Activated naive CD8-positive, alpha-beta T cell treated with anti-CD3 and anti-CD28 coated beads, Interleukin-2, amount 10 ng/mL, durations not matched to agents 7 days and 5 days (primary cell): ENCODE results near the gene FCAMR. TPM values are rescaled to one million over a fixed set of nuclear protein-coding genes. Genes with fewer than 3 reads are reported as not detected.

ENCODE experiments used
- ATAC-seq: fragments of 150-1000 bp; cut with Tn5 transposase; one replicate; pipeline ENCODE4 v1.10.0; 2021; ENCODE audit warnings: low read depth, moderate library complexity
- POLR2A ChIA-PET: fragments of 350-600 bp; sonication (Branson Sonifier 250); formaldehyde crosslinking; loops from one replicate; lab custom pipeline; 2021; ENCODE audit warnings: antibody characterized with exemption; lab: Charles Lee
- DNase-seq: peaks from one replicate; pipeline ENCODE4 v3.0.0; 2021
- H3K27ac Mint-ChIP-seq: one replicate; pipeline ENCODE4 v1.8.0; 2022; ENCODE audit warnings: mild to moderate bottlenecking, mixed read lengths
- H3K27me3 Mint-ChIP-seq: one replicate; pipeline ENCODE4 v1.8.0; 2022; ENCODE audit warnings: mild to moderate bottlenecking, moderate library complexity, mixed read lengths
- H3K36me3 Mint-ChIP-seq: one replicate; pipeline ENCODE4 v1.8.0; 2021; ENCODE audit warnings: mild to moderate bottlenecking, mixed read lengths
- H3K4me1 Mint-ChIP-seq: one replicate; pipeline ENCODE4 v1.8.0; 2021; ENCODE audit warnings: mixed read lengths
- H3K4me3 Mint-ChIP-seq: one replicate; pipeline ENCODE4 v1.8.0; 2022; ENCODE audit warnings: mild to moderate bottlenecking, moderate library complexity, mixed read lengths
- H3K9me3 Mint-ChIP-seq: one replicate; pipeline ENCODE4 v1.8.0; 2021; ENCODE audit warnings: mixed read lengths
- total RNA-seq, 2 experiments: library from RNA; stranded (reverse); gene quantifications; one replicate each; pipeline ENCODE4 v1.2.3, GENCODE V29; 2021

FCAMR gene
- total RNA-seq, 2 experiments from 2014 or later = 0.22 TPM; not detected in 1

GRCh38 chr1:206961668-206962067 lies 8.6 kb downstream of the FCAMR start:
- Mint-ChIP-seq H3K9me3 (no peaks in the 10 kb centered on the region), H3K27me3 (no peaks in the 10 kb centered on the region), H3K27ac (peak overlapping the region; percentile 78), H3K4me1 (peaks cover 33% of the 10 kb centered on the region), H3K36me3 (no peaks in the 10 kb centered on the region), H3K4me3 (no peak overlapping the region)
- no peak for DNase-seq
- POLR2A ChIA-PET = interaction anchor here (1.4 kb wide), 1 partner anchor 36 kb away, joined by 3 read pairs; no protein-coding TSS in a partner anchor
- ATAC-seq = no peak

- Mint-ChIP-seq H3K9me3 (no peaks in the 10 kb centered on the region), H3K27ac (no peak overlapping the region), H3K27me3 (no peaks in the 10 kb centered on the region), H3K4me1 (peaks cover 31% of the 10 kb centered on the region), H3K36me3 (no peaks in the 10 kb centered on the region), H3K4me3 (no peak overlapping the region)
- POLR2A ChIA-PET = interaction anchor here (1.4 kb wide), 1 partner anchor 35 kb away, joined by 3 read pairs; no protein-coding TSS in a partner anchor
- DNase-seq = no peak
- no peak for ATAC-seq
These were observed 9.4 kb downstream of the FCAMR start for GRCh38 chr1:206960676-206961386.

GRCh38 chr1:206958144-206958543 lies 12.1 kb downstream of the FCAMR start:
- Mint-ChIP-seq H3K36me3 (no peaks in the 10 kb centered on the region), H3K9me3 (no peaks in the 10 kb centered on the region), H3K27me3 (no peaks in the 10 kb centered on the region), H3K27ac (no peak overlapping the region), H3K4me3 (no peak overlapping the region), H3K4me1 (peaks cover 37% of the 10 kb centered on the region)
- no peak for DNase-seq
- ATAC-seq = no peak
- POLR2A ChIA-PET = no interaction called here

GRCh38 chr1:206957639-206958038 lies 12.6 kb downstream of the FCAMR start:
- H3K4me3 Mint-ChIP-seq = no peak overlapping the region
- POLR2A ChIA-PET = no interaction called here

GRCh38 chr1:206955476-206956451 lies 14.5 kb downstream of the FCAMR start:
- H3K4me1 Mint-ChIP-seq = peaks cover 21% of the 10 kb centered on the region
- no peak for DNase-seq
- no peak overlapping the region for H3K27ac Mint-ChIP-seq
- no peak overlapping the region for H3K4me3 Mint-ChIP-seq
- H3K27me3 Mint-ChIP-seq = peaks cover 2% of the 10 kb centered on the region
- POLR2A ChIA-PET = no interaction called here
- no peak for ATAC-seq
- H3K9me3 Mint-ChIP-seq = no peaks in the 10 kb centered on the region
- no peaks in the 10 kb centered on the region for H3K36me3 Mint-ChIP-seq

More at GRCh38 chr1:206957639-206958038, 12.6 kb downstream of the FCAMR start:
- Mint-ChIP-seq H3K27me3 (no peaks in the 10 kb centered on the region), H3K9me3 (no peaks in the 10 kb centered on the region), H3K27ac (no peak overlapping the region), H3K4me1 (peaks cover 32% of the 10 kb centered on the region), H3K36me3 (no peaks in the 10 kb centered on the region)
- ATAC-seq (no peak), DNase-seq (no peak)

- peak overlapping the region; percentile 65 for H3K27ac Mint-ChIP-seq
- POLR2A ChIA-PET = interaction anchor here (0.7 to 1.5 kb wide), 2 partner anchors 27 to 33 kb away, joined by 3 to 4 read pairs; partner anchors contain the start of gene FCMR
These were observed 15.6 kb downstream of the FCAMR start for GRCh38 chr1:206954459-206955342.

GRCh38 chr1:206953626-206954025 lies 16.6 kb downstream of the FCAMR start:
- Mint-ChIP-seq H3K4me3 (no peak overlapping the region), H3K36me3 (no peaks in the 10 kb centered on the region), H3K27ac (no peak overlapping the region), H3K4me1 (peaks cover 19% of the 10 kb centered on the region), H3K27me3 (peaks cover 4% of the 10 kb centered on the region), H3K9me3 (no peaks in the 10 kb centered on the region)
- no peak for DNase-seq
- POLR2A ChIA-PET = interaction anchor here (1.5 kb wide), 1 partner anchor 32 kb away, joined by 3 read pairs; the partner anchor contains the start of gene FCMR
- ATAC-seq = no peak

More at GRCh38 chr1:206954459-206955342, 15.6 kb downstream of the FCAMR start:
- Mint-ChIP-seq H3K9me3 (no peaks in the 10 kb centered on the region), H3K27me3 (peaks cover 4% of the 10 kb centered on the region), H3K36me3 (no peaks in the 10 kb centered on the region), H3K4me1 (peaks cover 21% of the 10 kb centered on the region), H3K4me3 (no peak overlapping the region)
- ATAC-seq = no peak
- DNase-seq = no peak

- Mint-ChIP-seq H3K36me3 (no peaks in the 10 kb centered on the region), H3K27ac (no peak overlapping the region), H3K4me3 (no peak overlapping the region), H3K9me3 (no peaks in the 10 kb centered on the region), H3K27me3 (peaks cover 4% of the 10 kb centered on the region), H3K4me1 (peaks cover 19% of the 10 kb centered on the region)
- POLR2A ChIA-PET = interaction anchor here (0.7 kb wide), 1 partner anchor 31 kb away, joined by 3 read pairs; the partner anchor contains the start of gene FCMR
- DNase-seq (no peak), ATAC-seq (no peak)
These were observed 17.1 kb downstream of the FCAMR start for GRCh38 chr1:206953126-206953525.

- DNase-seq (no peak), ATAC-seq (no peak)
- Mint-ChIP-seq H3K9me3 (no peaks in the 10 kb centered on the region), H3K4me3 (no peak overlapping the region), H3K4me1 (peaks cover 19% of the 10 kb centered on the region), H3K36me3 (no peaks in the 10 kb centered on the region), H3K27me3 (peaks cover 4% of the 10 kb centered on the region), H3K27ac (no peak overlapping the region)
- POLR2A ChIA-PET = no interaction called here
These were observed 18.1 kb downstream of the FCAMR start for GRCh38 chr1:206952171-206952570.

GRCh38 chr1:206951318-206952100 lies 18.8 kb downstream of the FCAMR start:
- POLR2A ChIA-PET = no interaction called here
- Mint-ChIP-seq H3K27ac (no peak overlapping the region), H3K4me1 (peaks cover 19% of the 10 kb centered on the region)

GRCh38 chr1:206949641-206950040 lies 20.6 kb downstream of the FCAMR start:
- no peaks in the 10 kb centered on the region for H3K36me3 Mint-ChIP-seq
- H3K9me3 Mint-ChIP-seq = no peaks in the 10 kb centered on the region
- peaks cover 11% of the 10 kb centered on the region for H3K4me1 Mint-ChIP-seq
- no peak overlapping the region for H3K4me3 Mint-ChIP-seq
- POLR2A ChIA-PET = no interaction called here
- ATAC-seq (no peak), DNase-seq (no peak)
- no peak overlapping the region for H3K27ac Mint-ChIP-seq
- peaks cover 6% of the 10 kb centered on the region for H3K27me3 Mint-ChIP-seq

More at GRCh38 chr1:206951318-206952100, 18.8 kb downstream of the FCAMR start:
- Mint-ChIP-seq H3K36me3 (no peaks in the 10 kb centered on the region), H3K4me3 (no peak overlapping the region), H3K27me3 (peaks cover 4% of the 10 kb centered on the region), H3K9me3 (no peaks in the 10 kb centered on the region)
- DNase-seq (no peak), ATAC-seq (no peak)

GRCh38 chr1:206949208-206949607 lies 21.1 kb downstream of the FCAMR start:
- no peak overlapping the region for H3K27ac Mint-ChIP-seq
- H3K4me3 Mint-ChIP-seq = no peak overlapping the region
- no peaks in the 10 kb centered on the region for H3K36me3 Mint-ChIP-seq
- ATAC-seq (no peak), DNase-seq (no peak)
- H3K4me1 Mint-ChIP-seq = peaks cover 7% of the 10 kb centered on the region
- H3K27me3 Mint-ChIP-seq = peaks cover 9% of the 10 kb centered on the region
- POLR2A ChIA-PET = no interaction called here
- H3K9me3 Mint-ChIP-seq = no peaks in the 10 kb centered on the region
